SK-N-SH (cell line): ENCODE data around the gene NDUFA6. TPM values are rescaled to one million over a fixed set of nuclear protein-coding genes. Genes with fewer than 3 reads are reported as not detected.

ENCODE experiments used
- CTCF ChIA-PET: fragments of 300-600, 350-600 bp; formaldehyde crosslinking; extraction: SDS; loops from one replicate; lab custom pipeline; 2021; lab: Yijun Ruan, JAX
- POLR2A ChIA-PET: fragments of 350-600 bp; sonication (Branson Sonifier 250); formaldehyde crosslinking; extraction: SDS; loops from one replicate; lab custom pipeline; 2020; ENCODE audit warnings: antibody characterized with exemption, inconsistent platforms; lab: Yijun Ruan, JAX
- DNase-seq: peaks from one replicate; pipeline ENCODE4 v3.0.0; 2012
- H2AFZ ChIP-seq: fragments of 200-600 bp; sonication (generic); 2 replicates; pipeline ENCODE4 v1.8.1; 2016; ENCODE audit warnings: antibody characterized with exemption, mild to moderate bottlenecking, low read depth
- H3F3A ChIP-seq: fragments of 200-600 bp; sonication (generic); replicated peaks from 2 replicates; pipeline ENCODE3; 2016; ENCODE audit warnings: antibody characterized with exemption, mild to moderate bottlenecking; ENCODE audit not compliant: insufficient read depth
- H3K27ac ChIP-seq, 2 experiments: fragments of 200-500 bp in 1 of 2; fragments of 200-600 bp in 1 of 2; sonication (Bioruptor generic) in 1 of 2; sonication (generic), shearing (Covaris generic) in 1 of 2; 2 replicates each; pipeline versions ENCODE4 v1.5.1 to v1.6.1; 2014 to 2016; ENCODE audit warnings: low read depth in 2 of 2, inconsistent platforms in 1 of 2, low read length in 1 of 2, mild to moderate bottlenecking in 1 of 2, mixed read lengths in 1 of 2
- H3K27me3 ChIP-seq: fragments of 200-600 bp; sonication (generic), shearing (Covaris generic); 2 replicates; pipeline ENCODE4 v1.6.1; 2016; ENCODE audit warnings: mixed run types; ENCODE audit not compliant: insufficient read depth
- H3K36me3 ChIP-seq, 2 experiments: fragments of 200-500 bp in 1 of 2; fragments of 200-600 bp in 1 of 2; sonication (Bioruptor generic) in 1 of 2; sonication (generic) in 1 of 2; replicated peaks in 1 of 2; 2 replicates each; pipeline versions ENCODE3 to v1.5.1; 2014 to 2016; ENCODE audit warnings: low read length in 1 of 2, mild to moderate bottlenecking in 1 of 2; ENCODE audit not compliant: insufficient read depth in 2 of 2, control insufficient read depth in 1 of 2
- H3K4me1 ChIP-seq, 2 experiments: fragments of 200-500 bp in 1 of 2; fragments of 200-600 bp in 1 of 2; sonication (Bioruptor generic) in 1 of 2; sonication (generic), shearing (Covaris generic) in 1 of 2; 2 replicates each; pipeline versions ENCODE4 v1.5.1 to v1.6.1; 2014 to 2016; ENCODE audit warnings: low read depth in 1 of 2, low read length in 1 of 2, mixed run types in 1 of 2; ENCODE audit not compliant: insufficient read depth in 2 of 2, control insufficient read depth in 1 of 2
- H3K4me2 ChIP-seq: fragments of 200-600 bp; sonication (generic), shearing (Covaris generic); 2 replicates; pipeline ENCODE4 v1.6.1; 2017; ENCODE audit warnings: mixed run types
- H3K4me3 ChIP-seq, 2 experiments: fragments of 200-500 bp in 1 of 2; fragments of 200-600 bp in 1 of 2; sonication (Bioruptor generic) in 1 of 2; sonication (generic), shearing (Covaris generic) in 1 of 2; 2 replicates each; pipeline versions ENCODE4 v1.5.1 to v1.8.1; 2014 to 2016; ENCODE audit warnings: low read depth in 2 of 2, inconsistent platforms in 1 of 2, low read length in 1 of 2, mild to moderate bottlenecking in 1 of 2, mixed read lengths in 1 of 2, moderate library complexity in 1 of 2
- H3K79me2 ChIP-seq: fragments of 200-600 bp; sonication (generic); 2 replicates; pipeline ENCODE4 v1.8.1; 2017; ENCODE audit warnings: mild to moderate bottlenecking; ENCODE audit not compliant: insufficient read depth
- H3K9ac ChIP-seq: fragments of 200-600 bp; sonication (generic); 2 replicates; pipeline ENCODE4 v1.6.1; 2017; ENCODE audit warnings: mixed run types
- H3K9me2 ChIP-seq: fragments of 200-600 bp; sonication (generic); 2 replicates; pipeline ENCODE4 v1.6.1; 2017; ENCODE audit warnings: mixed run types
- H3K9me3 ChIP-seq: fragments of 200-600 bp; sonication (generic); 2 replicates; pipeline ENCODE4 v1.6.1; 2017; ENCODE audit warnings: mixed run types, mild to moderate bottlenecking, moderate library complexity
- H4K20me1 ChIP-seq: fragments of 200-600 bp; sonication (generic); 2 replicates; pipeline ENCODE4 v1.6.1; 2017; ENCODE audit warnings: mild to moderate bottlenecking, mixed run types; ENCODE audit not compliant: insufficient read depth
- CHD2 ChIP-seq: fragments of 150-350 bp; IDR thresholded peaks from 2 replicates; pipeline ENCODE4 v1.6.1; 2018; ENCODE audit warnings: low read length; ENCODE audit not compliant: partially characterized antibody
- FOXM1 ChIP-seq: IDR thresholded peaks from 2 replicates; pipeline ENCODE4 v1.4.0; 2012; ENCODE audit warnings: low read depth, mild to moderate bottlenecking
- GABPA ChIP-seq: IDR thresholded peaks from 2 replicates; pipeline ENCODE4 v1.4.0; 2012; ENCODE audit warnings: low read depth, mild to moderate bottlenecking
- GATA2 ChIP-seq: sonication (generic); formaldehyde crosslinking; IDR thresholded peaks from 2 replicates; pipeline ENCODE4 v1.5.0; 2020; ENCODE audit warnings: mild to moderate bottlenecking, missing genetic modification reagents
- MEF2A ChIP-seq: IDR thresholded peaks from 2 replicates; pipeline ENCODE4 v1.4.0; 2012; ENCODE audit warnings: low read depth, borderline replicate concordance
- NFIC ChIP-seq: IDR thresholded peaks from 2 replicates; pipeline ENCODE4 v1.4.0; 2012; ENCODE audit warnings: borderline replicate concordance
- POLR2AphosphoS5 ChIP-seq: IDR thresholded peaks from 2 replicates; pipeline ENCODE4 v1.6.1; 2012; ENCODE audit warnings: low read depth, low read length
- RCOR1 ChIP-seq: fragments of 150-350 bp; IDR thresholded peaks from 2 replicates; pipeline ENCODE4 v1.6.1; 2017; ENCODE audit warnings: antibody characterized with exemption, low read length
- RFX5 ChIP-seq: IDR thresholded peaks from 2 replicates; pipeline ENCODE4 v1.6.1; 2012; ENCODE audit warnings: mild to moderate bottlenecking, improper control_type of control experiment, low read length
- SIN3A ChIP-seq: IDR thresholded peaks from 2 replicates; pipeline ENCODE4 v1.6.1; 2012; ENCODE audit warnings: low read depth, mild to moderate bottlenecking, low read length, moderate library complexity, borderline replicate concordance
- TCF12 ChIP-seq: IDR thresholded peaks from 2 replicates; pipeline ENCODE4 v1.4.0; 2012
- TEAD4 ChIP-seq: IDR thresholded peaks from 2 replicates; pipeline ENCODE4 v1.4.0; 2012; ENCODE audit warnings: mild to moderate bottlenecking, borderline replicate concordance; ENCODE audit not compliant: insufficient read depth
- YY1 ChIP-seq: IDR thresholded peaks from 2 replicates; pipeline ENCODE4 v1.4.0; 2012; ENCODE audit warnings: low read depth, mild to moderate bottlenecking
- WGBS: methylation state at CpG from one replicate; pipeline ENCODE4 v1.1.6; 2017; ENCODE audit warnings: low lambda C conversion rate; 5-methylcytosine and 5-hydroxymethylcytosine counted together
- polyA plus RNA-seq, 3 experiments: library from polyadenylated mRNA; depleted of rRNA; stranded (reverse); fragments of >200 nt; gene quantifications; 2 replicates each; pipeline ENCODE4 v1.2.3, GENCODE V29; 2012
- TF ChIP-seq, protein P1 (sequence below): fragments of 150-350 bp; IDR thresholded peaks from 2 replicates; pipeline ENCODE4 v1.6.1; 2017; ENCODE audit warnings: antibody characterized with exemption, low read length, low read depth, borderline replicate concordance
- TF ChIP-seq, protein P2 (sequence below): IDR thresholded peaks from 2 replicates; pipeline ENCODE4 v1.6.1; 2012; ENCODE audit warnings: mild to moderate bottlenecking, low read depth, low read length, moderate library complexity
- TF ChIP-seq, protein P3 (sequence below): fragments of 150-350 bp; IDR thresholded peaks from 2 replicates; pipeline ENCODE4 v1.6.1; 2016; ENCODE audit warnings: mild to moderate bottlenecking, low read depth, low read length
- TF ChIP-seq, protein P4 (sequence below): IDR thresholded peaks from 2 replicates; pipeline ENCODE4 v1.4.0; 2012; ENCODE audit warnings: low read depth

NDUFA6 gene
- polyA plus RNA-seq, 1 of the 3 experiments (the other 2 are of a cell fraction): 42.0 TPM

DNA sequence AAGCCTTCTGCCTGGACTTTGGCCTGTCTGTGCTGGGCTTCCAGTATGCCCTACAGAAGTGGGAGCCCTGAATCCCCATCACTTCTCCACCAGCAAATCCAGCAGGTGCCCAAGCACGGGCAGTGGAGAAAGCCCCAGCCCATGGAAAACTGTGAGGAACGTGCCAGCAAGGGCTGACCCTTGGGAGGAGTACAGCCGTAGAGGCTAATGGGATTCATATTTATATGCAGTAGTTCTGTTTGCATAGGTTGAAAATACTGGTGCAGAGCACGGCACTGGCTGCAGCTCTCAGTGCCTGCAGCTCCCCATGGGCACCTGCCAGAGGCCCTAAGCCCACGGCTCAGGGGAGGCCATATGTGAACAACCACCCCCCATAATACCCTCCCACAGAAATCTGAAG lies 30.1 kb downstream of the NDUFA6 start:
- no peak overlapping the region for H3K4me2 ChIP-seq
- no peak overlapping the region for H3K27ac ChIP-seq
- H4K20me1 ChIP-seq: no peaks in the 10 kb centered on the region
- no peaks in the 10 kb centered on the region for H3K9me2 ChIP-seq
- no peaks in the 10 kb centered on the region for H3K36me3 ChIP-seq
- no peaks in the 10 kb centered on the region for H3K9me3 ChIP-seq
- ChIA-PET POLR2A (no interaction called here), CTCF (no interaction called here)
- H3K4me1 ChIP-seq: no peaks in the 10 kb centered on the region
- no peak overlapping the region for H3K9ac ChIP-seq
- no peak overlapping the region for H2AFZ ChIP-seq
- no peak for TF ChIP-seq TEAD4
- no peak for TF ChIP-seq CHD2
- TF ChIP-seq GABPA: no peak
- TF ChIP-seq SIN3A: no peak
- no peak for TF ChIP-seq NFIC
- no peak for TF ChIP-seq FOXM1
- TF ChIP-seq YY1: no peak
- no peak for TF ChIP-seq GATA2 (CRISPR knock-in tag)
- TF ChIP-seq, protein P1, sequence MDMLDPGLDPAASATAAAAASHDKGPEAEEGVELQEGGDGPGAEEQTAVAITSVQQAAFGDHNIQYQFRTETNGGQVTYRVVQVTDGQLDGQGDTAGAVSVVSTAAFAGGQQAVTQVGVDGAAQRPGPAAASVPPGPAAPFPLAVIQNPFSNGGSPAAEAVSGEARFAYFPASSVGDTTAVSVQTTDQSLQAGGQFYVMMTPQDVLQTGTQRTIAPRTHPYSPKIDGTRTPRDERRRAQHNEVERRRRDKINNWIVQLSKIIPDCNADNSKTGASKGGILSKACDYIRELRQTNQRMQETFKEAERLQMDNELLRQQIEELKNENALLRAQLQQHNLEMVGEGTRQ: no peak
- TF ChIP-seq, protein P2, sequence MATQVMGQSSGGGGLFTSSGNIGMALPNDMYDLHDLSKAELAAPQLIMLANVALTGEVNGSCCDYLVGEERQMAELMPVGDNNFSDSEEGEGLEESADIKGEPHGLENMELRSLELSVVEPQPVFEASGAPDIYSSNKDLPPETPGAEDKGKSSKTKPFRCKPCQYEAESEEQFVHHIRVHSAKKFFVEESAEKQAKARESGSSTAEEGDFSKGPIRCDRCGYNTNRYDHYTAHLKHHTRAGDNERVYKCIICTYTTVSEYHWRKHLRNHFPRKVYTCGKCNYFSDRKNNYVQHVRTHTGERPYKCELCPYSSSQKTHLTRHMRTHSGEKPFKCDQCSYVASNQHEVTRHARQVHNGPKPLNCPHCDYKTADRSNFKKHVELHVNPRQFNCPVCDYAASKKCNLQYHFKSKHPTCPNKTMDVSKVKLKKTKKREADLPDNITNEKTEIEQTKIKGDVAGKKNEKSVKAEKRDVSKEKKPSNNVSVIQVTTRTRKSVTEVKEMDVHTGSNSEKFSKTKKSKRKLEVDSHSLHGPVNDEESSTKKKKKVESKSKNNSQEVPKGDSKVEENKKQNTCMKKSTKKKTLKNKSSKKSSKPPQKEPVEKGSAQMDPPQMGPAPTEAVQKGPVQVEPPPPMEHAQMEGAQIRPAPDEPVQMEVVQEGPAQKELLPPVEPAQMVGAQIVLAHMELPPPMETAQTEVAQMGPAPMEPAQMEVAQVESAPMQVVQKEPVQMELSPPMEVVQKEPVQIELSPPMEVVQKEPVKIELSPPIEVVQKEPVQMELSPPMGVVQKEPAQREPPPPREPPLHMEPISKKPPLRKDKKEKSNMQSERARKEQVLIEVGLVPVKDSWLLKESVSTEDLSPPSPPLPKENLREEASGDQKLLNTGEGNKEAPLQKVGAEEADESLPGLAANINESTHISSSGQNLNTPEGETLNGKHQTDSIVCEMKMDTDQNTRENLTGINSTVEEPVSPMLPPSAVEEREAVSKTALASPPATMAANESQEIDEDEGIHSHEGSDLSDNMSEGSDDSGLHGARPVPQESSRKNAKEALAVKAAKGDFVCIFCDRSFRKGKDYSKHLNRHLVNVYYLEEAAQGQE: no peak
- TF ChIP-seq, protein P3, sequence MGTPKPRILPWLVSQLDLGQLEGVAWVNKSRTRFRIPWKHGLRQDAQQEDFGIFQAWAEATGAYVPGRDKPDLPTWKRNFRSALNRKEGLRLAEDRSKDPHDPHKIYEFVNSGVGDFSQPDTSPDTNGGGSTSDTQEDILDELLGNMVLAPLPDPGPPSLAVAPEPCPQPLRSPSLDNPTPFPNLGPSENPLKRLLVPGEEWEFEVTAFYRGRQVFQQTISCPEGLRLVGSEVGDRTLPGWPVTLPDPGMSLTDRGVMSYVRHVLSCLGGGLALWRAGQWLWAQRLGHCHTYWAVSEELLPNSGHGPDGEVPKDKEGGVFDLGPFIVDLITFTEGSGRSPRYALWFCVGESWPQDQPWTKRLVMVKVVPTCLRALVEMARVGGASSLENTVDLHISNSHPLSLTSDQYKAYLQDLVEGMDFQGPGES: no peak
- no peak for TF ChIP-seq RCOR1
- no peak for TF ChIP-seq MEF2A
- TF ChIP-seq POLR2AphosphoS5: no peak
- TF ChIP-seq TCF12: no peak
- no peak for TF ChIP-seq RFX5
- TF ChIP-seq, protein P4, sequence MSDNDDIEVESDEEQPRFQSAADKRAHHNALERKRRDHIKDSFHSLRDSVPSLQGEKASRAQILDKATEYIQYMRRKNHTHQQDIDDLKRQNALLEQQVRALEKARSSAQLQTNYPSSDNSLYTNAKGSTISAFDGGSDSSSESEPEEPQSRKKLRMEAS: no peak
- H3K27me3 ChIP-seq: no peaks in the 10 kb centered on the region
- H3K79me2 ChIP-seq: no peaks in the 10 kb centered on the region
- H3F3A ChIP-seq: no peaks in the 10 kb centered on the region
- no peak overlapping the region for H3K4me3 ChIP-seq
- no peak for DNase-seq
- WGBS: 100% methylated on average over 2 of the region's 5 CpGs
